ENCODE results near the gene MGAT2.

- TF ChIP-seq POLR2A (IDR thresholded peaks at IDR 0.05) (no peak), CTCF (IDR thresholded peaks at IDR 0.05) (no peak)
Observed at GRCh38 chr14:49574038-49574437, 46.6 kb upstream of the MGAT2 start.

Measured in esophagus squamous epithelium (tissue), 4 donors.